Activated T-helper 1 cell treated with anti-CD3 and anti-CD28 coated beads, Interleukin-2, amount 50 U/mL, for 16 hours (primary cell): Measurements from ENCODE around the gene TMEM74B.
"Not testable (repeated sequence)": the region's sequence is repeated elsewhere in the genome, so short reads cannot be mapped to it uniquely, and the experiment has no call there.

Experiments used
- DNase-seq, 2 donors: peaks; one replicate each; pipeline ENCODE4 v3.0.0-alpha.2; 2020; ENCODE audit warnings: low read depth in 1 of 2, low spot score in 1 of 2

TMEM74B gene

DNA sequence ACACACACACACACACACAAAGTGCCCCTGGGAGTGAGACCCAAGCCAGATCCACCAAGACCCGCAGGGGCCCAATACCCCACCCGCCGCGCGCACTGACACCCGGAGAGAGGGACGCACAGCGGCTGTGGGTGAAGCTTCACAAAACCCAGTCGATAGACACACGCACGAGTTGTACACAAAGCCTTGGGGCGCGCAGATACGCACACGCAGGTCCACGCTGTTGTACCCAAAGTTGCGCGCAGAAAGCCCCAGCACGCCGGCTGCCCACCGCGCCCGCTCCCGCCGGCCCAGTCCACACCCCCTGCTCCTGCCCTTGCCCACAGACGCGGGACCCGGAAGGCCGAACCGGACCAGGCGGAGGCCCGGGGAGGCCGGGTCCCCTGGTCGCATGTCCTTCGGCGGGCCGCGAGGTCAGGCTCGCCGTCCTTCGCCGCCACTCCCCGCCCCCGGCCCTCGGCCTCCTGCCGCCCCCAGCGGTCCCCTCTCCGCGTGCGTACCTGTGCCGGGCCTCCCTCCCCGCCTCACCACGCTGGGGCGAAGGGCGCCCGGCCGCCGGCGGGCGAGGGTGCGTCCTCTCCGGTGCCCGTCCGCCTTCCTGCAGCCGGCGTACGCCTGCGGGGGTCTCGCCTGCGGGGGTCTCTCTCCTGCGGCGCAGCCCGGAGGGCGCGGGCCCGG is at the start of gene TMEM74B:
Gene TMEM74B (minus strand): TSS at position 344 of the 678 bp plus-strand sequence. CDS start 1,180 bp downstream, outside the sequence.
- no peak for DNase-seq

GRCh38 chr20:1232286-1233111 is 47.7 kb upstream of the TMEM74B start:
- DNase-seq = no peak

GRCh38 chr20:1229541-1229940 is 44.8 kb upstream of the TMEM74B start:
- no peak for DNase-seq

- peak; percentile 76 to 77 for DNase-seq
Measured at GRCh38 chr20:1225783-1226654, 41.2 kb upstream of the TMEM74B start, which contains the start of gene RAD21L1. RAD21L1 (plus strand) TSS chr20:1226044; CDS start chr20:1228454, 2,410 bp downstream.

DNA sequence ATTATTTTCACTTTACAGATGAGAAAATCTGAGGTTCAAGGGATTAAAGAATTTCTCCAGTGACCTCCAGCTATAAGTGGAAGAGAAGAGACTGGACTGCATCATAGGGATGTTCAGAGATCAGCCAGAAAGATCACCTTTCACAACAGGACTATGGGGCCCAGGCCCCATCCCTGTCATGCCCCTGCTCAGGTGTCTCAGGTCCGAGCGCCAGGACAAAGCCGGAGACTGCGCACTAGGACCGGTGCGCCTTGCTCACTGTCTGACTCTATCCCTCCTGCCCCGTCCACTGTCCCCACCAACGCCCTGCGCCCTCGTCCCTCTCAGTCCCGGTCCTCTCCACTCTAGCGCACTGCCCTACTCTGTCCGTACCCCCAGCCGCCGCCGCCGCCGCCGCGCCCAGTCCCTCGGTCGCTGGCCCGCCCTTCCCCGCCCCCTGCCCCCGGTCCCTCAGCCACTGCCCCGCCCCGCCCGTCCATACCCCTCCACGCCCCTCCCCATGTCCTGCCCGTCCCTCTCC is 40.5 kb upstream of the TMEM74B start:
- DNase-seq = no peak

DNA sequence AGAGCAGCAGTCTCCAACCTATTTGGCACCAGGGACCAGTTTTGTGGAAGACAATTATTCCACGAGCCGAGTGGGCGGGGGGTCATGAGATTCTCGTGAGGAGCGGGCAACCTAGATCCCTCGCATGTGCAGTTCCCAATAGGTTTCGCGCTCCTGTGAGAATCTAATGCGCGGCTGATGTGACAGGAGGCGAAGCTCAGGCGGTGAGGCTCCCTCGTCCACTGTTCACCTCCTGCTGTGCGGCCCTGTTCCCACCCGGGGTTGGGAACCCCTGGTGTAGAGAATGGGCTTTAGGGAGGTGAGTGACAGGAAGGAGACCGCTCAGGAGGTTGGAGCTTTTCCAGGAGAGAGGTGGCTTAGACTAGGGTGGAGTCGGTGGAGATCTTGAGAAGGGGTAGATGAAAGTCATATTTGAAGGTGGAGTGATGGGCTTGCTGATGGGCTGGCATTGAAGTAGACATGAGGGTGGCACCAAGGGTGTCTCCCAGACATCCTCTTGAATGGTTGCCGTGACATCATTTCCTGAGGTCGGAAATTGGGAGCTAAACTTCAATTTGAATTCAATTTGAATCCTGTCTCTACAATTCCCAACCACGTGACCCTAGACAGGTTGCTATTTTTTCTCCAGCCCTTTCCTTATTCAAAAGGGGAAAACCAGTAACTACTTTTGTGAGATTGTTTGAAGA is 39.6 kb upstream of the TMEM74B start:
- DNase-seq = no peak

GRCh38 chr20:1222750-1223149 is 38.0 kb upstream of the TMEM74B start:
- DNase-seq = not testable (repeated sequence)

- DNase-seq = not testable (repeated sequence)
Measured at GRCh38 chr20:1216527-1217427, 32.0 kb upstream of the TMEM74B start.

DNA sequence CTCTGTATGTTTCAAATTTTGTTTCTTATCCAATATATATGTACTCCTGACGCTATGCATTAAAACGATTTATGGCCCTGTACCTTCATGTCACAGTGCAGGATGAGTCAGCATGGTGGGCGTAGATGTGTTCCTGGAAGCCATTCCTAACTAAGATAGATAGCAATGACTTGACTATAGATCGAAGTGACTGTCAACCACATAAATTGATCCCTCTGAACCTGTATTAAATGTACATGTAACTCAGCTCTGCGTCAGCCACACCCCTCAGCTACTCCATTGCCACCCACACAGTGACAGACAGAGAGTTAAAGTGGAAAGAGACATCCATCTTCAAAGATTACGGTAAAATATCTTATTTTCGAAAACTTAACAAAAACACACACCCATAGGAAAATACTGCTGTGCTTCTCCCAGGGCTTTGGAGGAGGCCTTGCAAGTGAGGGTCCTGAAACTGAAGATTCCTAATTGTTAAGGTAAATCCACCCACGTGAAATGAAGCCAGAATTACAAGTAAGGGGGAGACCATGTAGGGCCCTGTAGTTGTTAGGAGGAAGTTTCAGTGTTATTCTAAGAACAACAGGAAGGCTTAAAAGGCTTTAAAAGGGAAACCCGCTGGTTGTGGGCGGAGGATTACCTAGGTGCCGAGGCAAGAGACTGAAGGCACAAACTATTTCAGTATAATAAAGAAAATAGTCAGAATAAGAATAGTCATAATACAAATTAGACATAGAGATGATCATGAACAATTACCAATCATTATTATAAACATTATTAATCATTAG is 30.8 kb upstream of the TMEM74B start:
- no peak for DNase-seq

- DNase-seq = no peak
Measured at GRCh38 chr20:1214838-1215261, 30.1 kb upstream of the TMEM74B start.

- peak; percentile 32 to 41 for DNase-seq
Measured at GRCh38 chr20:1212607-1213396, 28.0 kb upstream of the TMEM74B start.

DNA sequence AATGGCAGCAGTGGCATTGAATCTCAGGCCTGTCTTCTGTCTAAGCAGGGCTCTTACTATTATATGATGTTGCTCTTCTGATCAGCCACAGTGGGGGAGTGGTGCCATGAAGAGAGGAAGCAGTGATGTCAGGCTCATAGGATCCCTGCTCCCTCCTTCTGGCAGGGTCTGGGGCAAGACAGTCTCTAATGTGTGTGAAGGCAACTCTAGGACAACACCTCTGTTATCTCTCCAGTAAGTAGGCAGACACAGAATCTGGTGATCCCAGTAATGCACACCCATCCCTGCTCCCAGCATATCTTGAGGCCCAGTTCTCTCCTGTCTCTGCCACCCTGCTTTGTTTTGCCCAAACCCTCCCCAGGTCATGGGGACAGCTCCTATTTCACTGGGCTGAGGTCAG is 27.2 kb upstream of the TMEM74B start:
- no peak for DNase-seq

GRCh38 chr20:1210501-1210900 is 25.7 kb upstream of the TMEM74B start:
- DNase-seq = no peak

GRCh38 chr20:1209447-1210387 is 24.9 kb upstream of the TMEM74B start:
- DNase-seq = no peak

DNA sequence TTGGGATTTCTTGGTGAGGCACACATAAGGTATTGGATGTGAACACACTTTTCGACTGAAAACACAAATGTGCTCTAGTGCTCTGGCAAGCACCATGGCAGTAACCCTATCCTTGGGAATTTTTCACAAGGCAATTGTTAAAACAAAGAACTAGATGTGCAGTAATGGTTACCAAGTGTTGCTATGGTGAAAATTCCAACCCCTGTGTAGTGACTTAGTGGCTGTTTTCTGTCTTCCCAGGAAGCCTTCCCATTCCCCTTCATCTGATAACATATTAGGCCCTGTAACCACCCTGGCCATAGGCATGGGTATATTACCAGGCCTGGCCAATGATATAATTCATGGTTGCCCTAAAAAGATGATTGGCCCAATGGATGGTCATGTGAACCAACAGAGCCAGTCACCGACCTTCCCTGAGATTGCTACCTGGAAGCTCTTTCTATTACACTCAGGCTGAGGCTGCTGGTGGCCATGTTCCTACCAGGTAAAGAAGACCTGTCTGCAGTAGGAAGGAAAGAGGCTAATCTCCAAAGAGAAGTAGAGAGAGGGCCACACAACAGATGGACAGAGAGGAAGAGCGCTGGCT is 22.6 kb upstream of the TMEM74B start:
- no peak for DNase-seq

- DNase-seq = no peak
Measured at GRCh38 chr20:1206366-1207148, 21.8 kb upstream of the TMEM74B start.
